PFSK-1 (cell line): ENCODE measurements around the gene KLHL7.

Source experiments
- FOXP2 ChIP-seq: optimal IDR thresholded peaks from 2 replicates; pipeline ENCODE3; 2011; ENCODE audit warnings: borderline replicate concordance, control low read depth, inconsistent platforms; ENCODE audit not compliant: insufficient read depth; ENCODE audit errors: extremely low read length, extremely low read depth
- POLR2AphosphoS5 ChIP-seq: IDR thresholded peaks from 2 replicates; pipeline ENCODE4 v1.6.1; 2012; ENCODE audit warnings: low read depth, mild to moderate bottlenecking, control low read depth, low read length, moderate library complexity
- SIN3A ChIP-seq: IDR thresholded peaks from 2 replicates; pipeline ENCODE4 v1.6.1; 2012; ENCODE audit warnings: mild to moderate bottlenecking, low read length, moderate library complexity, borderline replicate concordance; ENCODE audit not compliant: insufficient read depth
- TAF1 ChIP-seq: IDR thresholded peaks from 2 replicates; pipeline ENCODE4 v1.6.1; 2012; ENCODE audit warnings: low read length, control low read depth, borderline replicate concordance; ENCODE audit not compliant: insufficient read depth
- TF ChIP-seq, protein P1 (sequence below), 2 experiments: IDR thresholded peaks; 2 replicates each; pipeline versions ENCODE4 v1.6.1 to v1.8.0; 2011 to 2012; ENCODE audit warnings: low read depth in 2 of 2, low read length in 2 of 2, control low read depth in 1 of 2, inconsistent platforms in 1 of 2, mild to moderate bottlenecking in 1 of 2, moderate library complexity in 1 of 2; ENCODE audit not compliant: insufficient read depth in 1 of 2

KLHL7 gene

DNA sequence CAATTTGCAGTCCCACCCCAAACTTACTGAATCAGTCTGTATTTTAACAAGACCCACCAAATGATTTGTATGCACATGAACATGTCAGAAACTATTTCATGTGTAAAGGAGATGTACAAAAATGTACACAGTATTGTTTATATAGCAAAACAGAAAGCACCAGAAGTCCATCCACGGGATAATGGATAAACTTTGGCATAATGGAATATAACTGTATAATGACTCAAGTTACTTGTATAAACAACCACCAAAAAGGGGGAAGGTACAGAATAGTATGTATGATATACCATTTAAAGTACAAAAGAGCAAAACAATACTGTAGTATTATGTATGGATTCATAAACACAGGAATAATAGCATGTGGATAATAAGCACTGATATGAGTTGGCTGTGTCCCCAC, 98.7 kb downstream of the KLHL7 start:
- TF ChIP-seq POLR2AphosphoS5, result no peak
- no peak for TF ChIP-seq SIN3A
- no peak for TF ChIP-seq TAF1
- TF ChIP-seq, protein P1, sequence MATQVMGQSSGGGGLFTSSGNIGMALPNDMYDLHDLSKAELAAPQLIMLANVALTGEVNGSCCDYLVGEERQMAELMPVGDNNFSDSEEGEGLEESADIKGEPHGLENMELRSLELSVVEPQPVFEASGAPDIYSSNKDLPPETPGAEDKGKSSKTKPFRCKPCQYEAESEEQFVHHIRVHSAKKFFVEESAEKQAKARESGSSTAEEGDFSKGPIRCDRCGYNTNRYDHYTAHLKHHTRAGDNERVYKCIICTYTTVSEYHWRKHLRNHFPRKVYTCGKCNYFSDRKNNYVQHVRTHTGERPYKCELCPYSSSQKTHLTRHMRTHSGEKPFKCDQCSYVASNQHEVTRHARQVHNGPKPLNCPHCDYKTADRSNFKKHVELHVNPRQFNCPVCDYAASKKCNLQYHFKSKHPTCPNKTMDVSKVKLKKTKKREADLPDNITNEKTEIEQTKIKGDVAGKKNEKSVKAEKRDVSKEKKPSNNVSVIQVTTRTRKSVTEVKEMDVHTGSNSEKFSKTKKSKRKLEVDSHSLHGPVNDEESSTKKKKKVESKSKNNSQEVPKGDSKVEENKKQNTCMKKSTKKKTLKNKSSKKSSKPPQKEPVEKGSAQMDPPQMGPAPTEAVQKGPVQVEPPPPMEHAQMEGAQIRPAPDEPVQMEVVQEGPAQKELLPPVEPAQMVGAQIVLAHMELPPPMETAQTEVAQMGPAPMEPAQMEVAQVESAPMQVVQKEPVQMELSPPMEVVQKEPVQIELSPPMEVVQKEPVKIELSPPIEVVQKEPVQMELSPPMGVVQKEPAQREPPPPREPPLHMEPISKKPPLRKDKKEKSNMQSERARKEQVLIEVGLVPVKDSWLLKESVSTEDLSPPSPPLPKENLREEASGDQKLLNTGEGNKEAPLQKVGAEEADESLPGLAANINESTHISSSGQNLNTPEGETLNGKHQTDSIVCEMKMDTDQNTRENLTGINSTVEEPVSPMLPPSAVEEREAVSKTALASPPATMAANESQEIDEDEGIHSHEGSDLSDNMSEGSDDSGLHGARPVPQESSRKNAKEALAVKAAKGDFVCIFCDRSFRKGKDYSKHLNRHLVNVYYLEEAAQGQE (IDR thresholded peaks at IDR 0.05; ENCODE audit: insufficient read depth in 1 of 2, low read depth in 2 of 2, low read length in 2 of 2), result no peak
- TF ChIP-seq FOXP2, result no peak

DNA sequence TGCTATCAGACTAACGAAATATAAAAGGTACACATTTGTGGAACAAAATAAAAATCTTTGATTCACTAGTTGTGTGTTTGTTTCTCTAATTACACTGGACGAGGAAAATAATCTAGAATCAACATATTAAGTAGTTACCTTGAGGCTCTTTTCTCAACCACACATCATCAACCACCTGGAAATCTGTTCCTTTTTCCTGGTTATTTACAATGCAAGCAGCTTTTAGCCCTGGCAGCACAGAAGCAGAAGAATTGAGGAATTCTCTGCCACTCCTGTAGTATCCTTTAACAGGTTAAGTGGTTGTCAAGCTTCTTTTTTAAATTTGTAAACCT, 100.0 kb downstream of the KLHL7 start:
- TF ChIP-seq POLR2AphosphoS5 (no peak), FOXP2 (no peak), TAF1 (no peak), SIN3A (no peak)
- TF ChIP-seq, protein P1 (IDR thresholded peaks at IDR 0.05; ENCODE audit: insufficient read depth in 1 of 2, low read depth in 2 of 2, low read length in 2 of 2), result no peak

DNA sequence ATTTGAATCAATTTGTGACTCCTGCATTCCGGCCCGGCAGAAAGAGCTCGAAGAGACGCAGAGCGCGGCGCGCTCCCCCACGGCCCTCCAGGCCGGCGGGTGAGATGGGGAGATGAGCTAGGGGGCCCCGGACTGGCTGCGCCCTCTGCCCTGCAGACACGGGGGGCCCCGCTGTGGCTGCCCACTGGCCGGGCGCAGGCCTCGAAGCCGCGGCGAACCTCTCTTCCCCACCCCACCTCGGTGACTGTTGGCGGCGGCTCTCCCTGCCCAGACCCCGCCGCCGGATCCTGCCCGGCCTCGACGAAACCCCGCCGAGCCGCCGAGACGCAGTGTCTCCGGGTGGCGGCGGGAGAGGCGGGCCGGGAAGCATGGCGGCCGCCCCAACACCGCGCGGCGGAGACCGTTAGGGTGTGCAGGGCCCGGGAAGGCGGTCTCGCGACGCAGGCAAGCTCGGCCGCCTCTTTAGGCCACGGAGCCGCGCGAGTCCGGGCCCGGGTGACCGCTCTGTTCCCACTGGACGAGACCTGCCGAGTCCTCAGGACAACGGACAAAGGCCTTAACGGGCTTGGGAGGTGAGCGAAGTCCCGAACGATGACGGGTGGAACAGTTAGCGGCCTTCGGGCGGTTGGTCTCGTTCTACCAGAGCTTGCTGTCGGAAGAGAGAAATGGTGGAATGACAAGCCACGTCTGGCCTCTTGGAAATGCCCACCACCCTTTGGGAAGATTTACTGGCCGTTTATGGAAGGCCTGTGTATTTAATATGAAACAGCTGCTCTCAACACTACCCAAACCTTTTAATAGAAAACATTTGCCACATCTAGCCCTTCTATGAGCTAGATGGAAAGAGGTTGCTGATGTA, 100.6 kb downstream of the KLHL7 start:
- TF ChIP-seq POLR2AphosphoS5 (no peak), FOXP2 (no peak), TAF1 (no peak), SIN3A (no peak)
- TF ChIP-seq, protein P1 (IDR thresholded peaks at IDR 0.05; ENCODE audit: insufficient read depth in 1 of 2, low read depth in 2 of 2, low read length in 2 of 2), result no peak

DNA sequence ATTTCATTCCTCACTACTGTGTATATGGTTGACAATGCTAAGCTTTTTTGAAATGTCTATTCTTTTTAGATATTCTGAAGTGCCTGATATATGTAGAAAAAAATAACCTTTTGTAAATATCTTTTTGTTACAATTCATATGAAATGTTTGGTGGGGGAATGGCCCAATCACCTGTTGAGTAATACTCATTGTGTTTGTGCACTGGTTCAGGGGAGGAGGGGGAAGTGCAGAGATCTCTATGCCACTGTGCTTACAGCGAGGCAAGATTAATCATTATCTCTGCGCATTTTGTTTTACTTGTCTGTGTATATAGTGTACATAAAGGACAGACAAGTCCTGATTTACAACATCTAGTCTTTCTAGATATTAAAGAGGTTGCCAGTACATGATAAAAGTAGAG, 101.4 kb downstream of the KLHL7 start:
- TF ChIP-seq TAF1 (no peak), SIN3A (no peak), FOXP2 (no peak), POLR2AphosphoS5 (no peak)
- TF ChIP-seq, protein P1 (IDR thresholded peaks at IDR 0.05; ENCODE audit: insufficient read depth in 1 of 2, low read depth in 2 of 2, low read length in 2 of 2), result no peak

DNA sequence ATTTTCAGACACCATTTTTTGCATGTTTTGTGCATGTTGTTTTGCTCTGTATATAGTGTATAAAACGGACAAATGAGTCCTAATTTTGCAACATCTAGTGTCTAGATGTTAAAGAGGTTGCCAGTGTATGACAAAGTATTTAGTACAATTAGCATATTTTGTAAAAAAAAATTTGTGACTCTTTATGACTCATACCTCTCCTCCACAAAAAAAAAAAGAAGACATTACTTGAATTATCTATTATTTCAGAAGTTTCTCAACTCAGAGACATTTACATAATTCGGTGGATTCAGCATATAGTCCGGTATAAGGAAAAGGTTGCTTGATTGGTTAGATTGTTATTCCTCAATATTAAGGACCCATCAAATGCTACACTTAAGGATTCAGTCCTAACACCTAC, 102.3 kb downstream of the KLHL7 start:
- TF ChIP-seq POLR2AphosphoS5, result no peak
